ENCODE measurements around the gene CFAP221. TPM values are rescaled to one million over a fixed set of nuclear protein-coding genes. Genes with fewer than 3 reads are reported as not detected.

Gene CFAP221
- total and polyA plus RNA-seq, 2 experiments from 2014 or later, result 0.42 to 0.65 TPM

- ATAC-seq, result no peak; the same call in 2 of the 3 replicates
These were observed 133.9 kb downstream of the CFAP221 start for GRCh38 chr2:119678021-119678656.

More at GRCh38 chr2:119678021-119678656, 133.9 kb downstream of the CFAP221 start:
- no peaks in the 10 kb centered on the region for H3K36me3 ChIP-seq (ENCODE audit: insufficient read depth)
- no peak overlapping the region for H3K27ac ChIP-seq (ENCODE audit: low read depth)
- no peaks in the 10 kb centered on the region; the same call in 1 of the 2 replicates for H3F3A ChIP-seq (replicated peaks; ENCODE audit: low read depth)
- no peak overlapping the region for H3K4me3 ChIP-seq
- peaks cover 2% of the 10 kb centered on the region; the same call in 1 of the 2 replicates for H3K9me2 ChIP-seq (ENCODE audit: insufficient read depth)
- Mint-ChIP-seq H3K27ac (no peak overlapping the region), H3K4me1 (peaks cover 40% of the 10 kb centered on the region), H3K36me3 (ENCODE audit: low read depth) (peaks cover 30% of the 10 kb centered on the region), H3K27me3 (ENCODE audit: insufficient read depth, low read depth, poor library complexity) (peaks cover 3% of the 10 kb centered on the region), H3K4me3 (peak overlapping the region; percentile 87), H3K9me3 (no peaks in the 10 kb centered on the region)
- peak overlapping the region; percentile 91 for H2AFZ ChIP-seq
- H3K4me2 ChIP-seq, result no peak overlapping the region; the same call in 1 of the 2 replicates
- H4K20me1 ChIP-seq (replicated peaks; ENCODE audit: insufficient read depth), result peaks cover 15% of the 10 kb centered on the region
- H3K79me2 ChIP-seq (replicated peaks; ENCODE audit: insufficient read depth), result peaks cover 20% of the 10 kb centered on the region
- no peak for TF ChIP-seq REST (IDR thresholded peaks at IDR 0.05; ENCODE audit: unreplicated experiment)
- no peak for TF ChIP-seq EZH2phosphoT487 (IDR thresholded peaks at IDR 0.05; ENCODE audit: unreplicated experiment)
- no peak for TF ChIP-seq EZH2 (IDR thresholded peaks at IDR 0.05; ENCODE audit: low read depth, unreplicated experiment)
- no peak for TF ChIP-seq ZNF114 (CRISPR knock-in tag; IDR thresholded peaks at IDR 0.05)
- TF ChIP-seq CREB1 (CRISPR knock-in tag; IDR thresholded peaks at IDR 0.05; ENCODE audit: low read depth), result no peak
- no peak for TF ChIP-seq POLR2AphosphoS5 (IDR thresholded peaks at IDR 0.05; ENCODE audit: low read depth)
- no peak for TF ChIP-seq STAT1 (IDR thresholded peaks at IDR 0.05; ENCODE audit: unreplicated experiment)
- TF ChIP-seq NANOG (IDR thresholded peaks at IDR 0.05; ENCODE audit: borderline replicate concordance), result no peak
- TF ChIP-seq, protein P1, sequence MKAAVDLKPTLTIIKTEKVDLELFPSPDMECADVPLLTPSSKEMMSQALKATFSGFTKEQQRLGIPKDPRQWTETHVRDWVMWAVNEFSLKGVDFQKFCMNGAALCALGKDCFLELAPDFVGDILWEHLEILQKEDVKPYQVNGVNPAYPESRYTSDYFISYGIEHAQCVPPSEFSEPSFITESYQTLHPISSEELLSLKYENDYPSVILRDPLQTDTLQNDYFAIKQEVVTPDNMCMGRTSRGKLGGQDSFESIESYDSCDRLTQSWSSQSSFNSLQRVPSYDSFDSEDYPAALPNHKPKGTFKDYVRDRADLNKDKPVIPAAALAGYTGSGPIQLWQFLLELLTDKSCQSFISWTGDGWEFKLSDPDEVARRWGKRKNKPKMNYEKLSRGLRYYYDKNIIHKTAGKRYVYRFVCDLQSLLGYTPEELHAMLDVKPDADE (IDR thresholded peaks at IDR 0.05), result no peak
- TF ChIP-seq ZNF331 (CRISPR knock-in tag; IDR thresholded peaks at IDR 0.05; ENCODE audit: low read depth), result no peak
- no peak for TF ChIP-seq JUNB (IDR thresholded peaks at IDR 0.05; ENCODE audit: unreplicated experiment)
- TF ChIP-seq, protein P2, sequence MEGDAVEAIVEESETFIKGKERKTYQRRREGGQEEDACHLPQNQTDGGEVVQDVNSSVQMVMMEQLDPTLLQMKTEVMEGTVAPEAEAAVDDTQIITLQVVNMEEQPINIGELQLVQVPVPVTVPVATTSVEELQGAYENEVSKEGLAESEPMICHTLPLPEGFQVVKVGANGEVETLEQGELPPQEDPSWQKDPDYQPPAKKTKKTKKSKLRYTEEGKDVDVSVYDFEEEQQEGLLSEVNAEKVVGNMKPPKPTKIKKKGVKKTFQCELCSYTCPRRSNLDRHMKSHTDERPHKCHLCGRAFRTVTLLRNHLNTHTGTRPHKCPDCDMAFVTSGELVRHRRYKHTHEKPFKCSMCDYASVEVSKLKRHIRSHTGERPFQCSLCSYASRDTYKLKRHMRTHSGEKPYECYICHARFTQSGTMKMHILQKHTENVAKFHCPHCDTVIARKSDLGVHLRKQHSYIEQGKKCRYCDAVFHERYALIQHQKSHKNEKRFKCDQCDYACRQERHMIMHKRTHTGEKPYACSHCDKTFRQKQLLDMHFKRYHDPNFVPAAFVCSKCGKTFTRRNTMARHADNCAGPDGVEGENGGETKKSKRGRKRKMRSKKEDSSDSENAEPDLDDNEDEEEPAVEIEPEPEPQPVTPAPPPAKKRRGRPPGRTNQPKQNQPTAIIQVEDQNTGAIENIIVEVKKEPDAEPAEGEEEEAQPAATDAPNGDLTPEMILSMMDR (conservative IDR thresholded peaks at IDR 0.05; ENCODE audit: low read depth in 2 of 2), result no peak
- no peak for TF ChIP-seq ZNF462 (CRISPR knock-in tag; IDR thresholded peaks at IDR 0.05)
- peaks cover 11% of the 10 kb centered on the region; the same call in 1 of the 2 replicates for H3K4me1 ChIP-seq (ENCODE audit: insufficient read depth)
- no peak for DNase-seq (ENCODE audit: low spot score)
- H3K27me3 ChIP-seq (ENCODE audit: insufficient read depth), result no peaks in the 10 kb centered on the region

Measured in GM23338 (cell line).